Heart left ventricle (tissue), 13 donors: Measurements from ENCODE around the gene INTS11.

Source experiments
- CTCF ChIP-seq, 12 donors: fragments of 200-600 bp; sonication (generic) in 4 of 12; IDR thresholded peaks; one replicate each; pipeline versions ENCODE4 v1.5.0 to v1.8.0; 2018 to 2022; ENCODE audit warnings: antibody characterized with exemption in 12 of 12, mild to moderate bottlenecking in 5 of 12
- POLR2A ChIP-seq, 2 donors: fragments of 450-650 bp; IDR thresholded peaks; one replicate each; pipeline ENCODE4 v1.6.1; 2017; ENCODE audit warnings: antibody characterized with exemption in 2 of 2, mild to moderate bottlenecking in 2 of 2, moderate library complexity in 2 of 2
- donor health status: ischemic (EF 13 %, LVEDD 7.1; RV severe dilation, severe dysfunction).
- donor health status: DM: no; HTN: yes; CAD: no.
- donor health status: DM: no; HTN: no; CAD: no.
- donor health status: ischemic (EF 25% LVEDD 6.9; RV normal size, moderate dysfunction).
- donor health status: ischemic (EF 25% LVEDD 5.7; RV mildly dilated, moderate dysfunction).
- donor health status: ischemic (EF 35%, LVEDD 5.7; RV mildly dilated, moderate dysfunction).
- donor health status: nonischemic (EF 11% LVEDD 7.7; RV severe dilation, severe dysfunction).
- donor health status: DM: yes; HTN: yes; CAD: no.
- donor health status: PGD.
- donor health status: ischemic (EF 29% LVEDD 5.4; RV normal size, mild dysfunction).
- donor health status: nonischemic (EF 23%, LVEDD 6.1; RV moderate dilation, normal function).

- TF ChIP-seq CTCF (IDR thresholded peaks at IDR 0.05) (no peak), POLR2A (IDR thresholded peaks at IDR 0.05) (no peak)
Measured at GRCh38 chr1:1325288-1326074, 1.0 kb upstream of the INTS11 start.
